BLaER1 (cell line): ENCODE measurements around the gene LASP1NB.

ENCODE experiments used
- H3K27ac ChIP-seq: shearing (Covaris generic); formaldehyde crosslinking; 2 replicates; pipeline ENCODE4 v1.8.1; 2022
- H3K27me3 ChIP-seq: shearing (Covaris generic); formaldehyde crosslinking; 2 replicates; pipeline ENCODE4 v1.8.1; 2022
- H3K36me3 ChIP-seq: shearing (Covaris generic); formaldehyde crosslinking; 2 replicates; pipeline ENCODE4 v1.8.1; 2022
- H3K4me1 ChIP-seq: shearing (Covaris generic); formaldehyde crosslinking; 2 replicates; pipeline ENCODE4 v1.8.1; 2022
- H3K4me2 ChIP-seq: shearing (Covaris generic); formaldehyde crosslinking; 2 replicates; pipeline ENCODE4 v1.8.1; 2022
- H3K4me3 ChIP-seq: shearing (Covaris generic); formaldehyde crosslinking; 2 replicates; pipeline ENCODE4 v1.8.1; 2022
- H3K9ac ChIP-seq: shearing (Covaris generic); formaldehyde crosslinking; 2 replicates; pipeline ENCODE4 v1.8.1; 2022
- H3K9me3 ChIP-seq: shearing (Covaris generic); formaldehyde crosslinking; 2 replicates; pipeline ENCODE4 v1.8.1; 2022
- H4K20me1 ChIP-seq: shearing (Covaris generic); formaldehyde crosslinking; 2 replicates; pipeline ENCODE4 v1.8.1; 2022
- Cebpa-rat ChIP-seq: shearing (Covaris generic); IDR thresholded peaks from 2 replicates; pipeline ENCODE4 v1.8.1; 2022

LASP1NB gene

GRCh38 chr17:38978180-38978579 is 52.8 kb downstream of the LASP1NB start:
- no peak for TF ChIP-seq Cebpa-rat

More at GRCh38 chr17:38978180-38978579, 52.8 kb downstream of the LASP1NB start:
- Histone ChIP-seq H3K9me3 (no peaks in the 10 kb centered on the region), H3K4me2 (no peak overlapping the region), H3K27me3 (no peaks in the 10 kb centered on the region), H3K9ac (no peak overlapping the region), H4K20me1 (no peaks in the 10 kb centered on the region), H3K4me3 (no peak overlapping the region), H3K4me1 (peaks cover 9% of the 10 kb centered on the region), H3K27ac (no peak overlapping the region), H3K36me3 (no peaks in the 10 kb centered on the region)
